Neural cell (in vitro differentiated cells): ENCODE results near the gene CCL4L2.
"Not testable (repeated sequence)": the region's sequence is repeated elsewhere in the genome, so short reads cannot be mapped to it uniquely, and the experiment has no call there.

Experiments
- CTCF ChIP-seq: fragments of 450-650 bp; IDR thresholded peaks from 2 replicates; pipeline ENCODE4 v1.5.1; 2014; ENCODE audit warnings: antibody characterized with exemption, mild to moderate bottlenecking, moderate library complexity; ENCODE audit not compliant: poor library complexity, severe bottlenecking
- EP300 ChIP-seq: fragments of 450-650 bp; conservative IDR thresholded peaks from 2 replicates; pipeline ENCODE4 v1.6.1; 2014; ENCODE audit warnings: antibody characterized with exemption, mild to moderate bottlenecking, moderate library complexity; ENCODE audit not compliant: poor library complexity, severe bottlenecking
- EZH2 ChIP-seq: fragments of 200-600, 300-800 bp; shearing (Covaris generic), sonication (generic); IDR thresholded peaks from 2 replicates; pipeline ENCODE4 v1.6.1; 2014; ENCODE audit warnings: antibody characterized with exemption, low read length, borderline replicate concordance, mild to moderate bottlenecking; ENCODE audit not compliant: insufficient read depth, poor library complexity, severe bottlenecking

GRCh38 chr17:36220737-36221580 is 10.1 kb downstream of the CCL4L2 start:
- TF ChIP-seq EZH2, CTCF, EP300: not testable (repeated sequence)
